ENCODE data around the gene LRCH1.
"Not testable (repeated sequence)": the region's sequence is repeated elsewhere in the genome, so short reads cannot be mapped to it uniquely, and the experiment has no call there.

LRCH1 gene

GRCh38 chr13:46753917-46754316 is 200.9 kb downstream of the LRCH1 start:
- CTCF ChIA-PET: no interaction called here
- POLR2A ChIA-PET: no interaction called here

DNA sequence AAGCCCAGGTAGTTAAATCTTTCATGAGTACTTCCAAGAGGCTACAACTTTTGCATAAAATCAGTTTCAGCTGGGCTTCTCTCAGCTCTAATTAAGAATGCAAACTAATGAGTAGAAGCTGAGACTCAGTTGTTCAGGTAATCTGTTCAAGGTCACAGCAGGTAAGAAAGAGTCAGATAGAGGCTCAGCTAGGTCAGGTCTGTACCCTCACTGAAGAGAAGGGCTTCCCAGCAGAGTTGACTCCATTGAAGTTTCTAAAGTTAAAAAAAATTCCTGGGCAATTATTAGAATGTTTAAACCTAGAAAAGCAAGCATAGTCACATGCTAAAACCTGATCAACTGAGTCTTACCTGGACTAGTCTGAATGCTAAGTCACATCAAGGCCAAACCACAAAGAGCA is 201.8 kb downstream of the LRCH1 start:
- POLR2A ChIA-PET: no interaction called here
- CTCF ChIA-PET: no interaction called here
- DNase-seq (ENCODE audit: extremely low spot score): no peak
- TF ChIP-seq L3MBTL2 (conservative IDR thresholded peaks at IDR 0.05) (no peak), ZNF384 (IDR thresholded peaks at IDR 0.05) (no peak), TARDBP (IDR thresholded peaks at IDR 0.05) (no peak)

More at GRCh38 chr13:46753917-46754316, 200.9 kb downstream of the LRCH1 start:
- no peak for DNase-seq (ENCODE audit: extremely low spot score)
- TF ChIP-seq LEF1 (IDR thresholded peaks at IDR 0.05; ENCODE audit: borderline replicate concordance) (no peak), CTBP1 (IDR thresholded peaks at IDR 0.05; ENCODE audit: borderline replicate concordance) (no peak), FOXM1 (IDR thresholded peaks at IDR 0.05; ENCODE audit: borderline replicate concordance) (no peak), PKNOX1 (IDR thresholded peaks at IDR 0.05) (no peak), TARDBP (IDR thresholded peaks at IDR 0.05) (no peak), NFRKB (IDR thresholded peaks at IDR 0.05) (no peak), L3MBTL2 (conservative IDR thresholded peaks at IDR 0.05) (no peak), ARNT (IDR thresholded peaks at IDR 0.05) (no peak), ZNF384 (IDR thresholded peaks at IDR 0.05) (no peak)

DNA sequence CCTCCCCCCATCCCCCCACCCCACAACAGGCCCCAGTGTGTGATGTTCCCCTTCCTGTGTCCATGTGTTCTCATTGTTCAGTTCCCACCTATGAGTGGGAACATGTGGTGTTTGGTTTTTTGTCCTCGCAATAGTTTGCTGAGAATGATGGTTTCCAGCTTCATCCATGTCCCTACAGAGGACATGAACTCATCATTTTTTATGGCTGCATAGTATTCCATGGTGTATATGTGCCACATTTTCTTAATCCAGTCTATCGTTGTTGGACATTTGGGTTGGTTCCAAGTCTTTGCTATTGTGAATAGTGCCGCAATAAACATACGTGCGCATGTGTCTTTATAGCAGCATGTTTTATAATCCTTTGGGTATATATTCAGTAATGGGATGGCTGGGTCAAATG is 202.5 kb downstream of the LRCH1 start:
- CTCF ChIA-PET; POLR2A ChIA-PET; DNase-seq (ENCODE audit: extremely low spot score): not testable (repeated sequence)

DNA sequence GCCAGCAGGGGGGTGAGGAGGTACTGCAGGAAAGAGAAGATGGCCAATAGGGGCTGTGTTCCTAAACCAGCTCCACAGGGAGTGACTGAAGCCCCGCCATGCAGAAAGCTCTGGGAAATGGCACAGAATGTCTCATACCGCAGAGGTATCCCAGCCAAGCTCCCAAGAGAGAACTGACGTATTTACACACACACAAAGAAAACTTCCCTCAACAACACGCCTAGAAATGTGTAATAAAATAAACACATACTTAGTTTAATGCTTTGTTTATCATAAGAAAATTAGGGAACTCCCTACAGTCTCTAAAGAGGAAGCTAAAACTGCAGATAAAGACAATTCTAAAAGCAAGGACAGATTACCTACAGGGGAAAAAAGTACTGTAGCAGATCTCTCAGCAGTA is 204.0 kb downstream of the LRCH1 start:
- ChIA-PET CTCF (no interaction called here), POLR2A (no interaction called here)
- DNase-seq (ENCODE audit: extremely low spot score): no peak
- no peak for TF ChIP-seq TARDBP (IDR thresholded peaks at IDR 0.05)

GRCh38 chr13:46757640-46758039 is 204.7 kb downstream of the LRCH1 start:
- ChIA-PET POLR2A (no interaction called here), CTCF (no interaction called here)
- DNase-seq (ENCODE audit: extremely low spot score): no peak
- TF ChIP-seq ZNF384 (IDR thresholded peaks at IDR 0.05): no peak
- no peak for TF ChIP-seq SUZ12 (IDR thresholded peaks at IDR 0.05)
- no peak for TF ChIP-seq TARDBP (IDR thresholded peaks at IDR 0.05)
- TF ChIP-seq CTBP1 (IDR thresholded peaks at IDR 0.05; ENCODE audit: borderline replicate concordance): no peak
- no peak for TF ChIP-seq FOXA1 (IDR thresholded peaks at IDR 0.05)
- TF ChIP-seq HDGF (IDR thresholded peaks at IDR 0.05; ENCODE audit: borderline replicate concordance): no peak
- TF ChIP-seq ARNT (IDR thresholded peaks at IDR 0.05): no peak
- no peak for TF ChIP-seq FOXK2 (IDR thresholded peaks at IDR 0.05)
- TF ChIP-seq PKNOX1 (IDR thresholded peaks at IDR 0.05): no peak
- no peak for TF ChIP-seq FOXM1 (IDR thresholded peaks at IDR 0.05; ENCODE audit: borderline replicate concordance)
- no peak for TF ChIP-seq LEF1 (IDR thresholded peaks at IDR 0.05; ENCODE audit: borderline replicate concordance)

- ChIA-PET CTCF (no interaction called here), POLR2A (no interaction called here)
- no peak for TF ChIP-seq HDGF (IDR thresholded peaks at IDR 0.05; ENCODE audit: borderline replicate concordance)
- TF ChIP-seq L3MBTL2 (conservative IDR thresholded peaks at IDR 0.05): no peak
- no peak for TF ChIP-seq SUZ12 (IDR thresholded peaks at IDR 0.05)
- TF ChIP-seq LEF1 (IDR thresholded peaks at IDR 0.05; ENCODE audit: borderline replicate concordance): no peak
- no peak for TF ChIP-seq BHLHE40 (IDR thresholded peaks at IDR 0.05; ENCODE audit: borderline replicate concordance)
- no peak for TF ChIP-seq FOXK2 (IDR thresholded peaks at IDR 0.05)
- TF ChIP-seq SP1 (IDR thresholded peaks at IDR 0.05): no peak
- TF ChIP-seq FOXM1 (IDR thresholded peaks at IDR 0.05; ENCODE audit: borderline replicate concordance): no peak
- no peak for TF ChIP-seq ZNF384 (IDR thresholded peaks at IDR 0.05)
- no peak for TF ChIP-seq FOXA1 (IDR thresholded peaks at IDR 0.05)
- TF ChIP-seq TARDBP (IDR thresholded peaks at IDR 0.05): no peak
- no peak for TF ChIP-seq ELF4 (IDR thresholded peaks at IDR 0.05)
- no peak for TF ChIP-seq PKNOX1 (IDR thresholded peaks at IDR 0.05)
- no peak for TF ChIP-seq NFRKB (IDR thresholded peaks at IDR 0.05)
- no peak for TF ChIP-seq CTBP1 (IDR thresholded peaks at IDR 0.05; ENCODE audit: borderline replicate concordance)
- TF ChIP-seq ARNT (IDR thresholded peaks at IDR 0.05): no peak
- DNase-seq (ENCODE audit: extremely low spot score): no peak
These were observed 206.9 kb downstream of the LRCH1 start for GRCh38 chr13:46759846-46760245.

- CTCF ChIA-PET: no interaction called here
- POLR2A ChIA-PET: no interaction called here
- no peak for DNase-seq (ENCODE audit: extremely low spot score)
- TF ChIP-seq TARDBP (IDR thresholded peaks at IDR 0.05): no peak
- no peak for TF ChIP-seq SP1 (IDR thresholded peaks at IDR 0.05)
- TF ChIP-seq ZNF384 (IDR thresholded peaks at IDR 0.05): no peak
- TF ChIP-seq PKNOX1 (IDR thresholded peaks at IDR 0.05): no peak
- no peak for TF ChIP-seq LEF1 (IDR thresholded peaks at IDR 0.05; ENCODE audit: borderline replicate concordance)
- no peak for TF ChIP-seq HDGF (IDR thresholded peaks at IDR 0.05; ENCODE audit: borderline replicate concordance)
- TF ChIP-seq FOXM1 (IDR thresholded peaks at IDR 0.05; ENCODE audit: borderline replicate concordance): no peak
These were observed 208.2 kb downstream of the LRCH1 start for GRCh38 chr13:46761174-46761573.

Measured in HEK293T (cell line).